Dermis microvascular lymphatic vessel endothelial cell (primary cell): Measurements from ENCODE around the gene OR51B4. TPM values are rescaled to one million over a fixed set of nuclear protein-coding genes. Genes with fewer than 3 reads are reported as not detected.
"Not testable (repeated sequence)": the region's sequence is repeated elsewhere in the genome, so short reads cannot be mapped to it uniquely, and the experiment has no call there.

Experiments used
- DNase-seq, 2 donors: peaks; one replicate each; pipeline versions ENCODE4 v3.0.0 to v3.0.0-alpha.2; 2010; ENCODE audit warnings: low read depth in 2 of 2
- total RNA-seq: library from RNA; depleted of rRNA; stranded (reverse); fragments of >200 nt; gene quantifications from 2 replicates; pipeline ENCODE4 v1.2.1, GENCODE V29; 2014

The OR51B4 gene
- not detected in 2 replicates for total RNA-seq

- no peak for DNase-seq
These were observed at the start of gene OR51B4 for GRCh38 chr11:5301846-5302245. TSS of gene OR51B4 (minus strand) at chr11:5301946. CDS start at chr11:5301946, 0 bp downstream.

- DNase-seq, result no peak
These were observed 49.5 kb upstream of the OR51B4 start, which contains the start of gene OR51B6 for GRCh38 chr11:5351208-5351607. TSS of gene OR51B6 (plus strand) at chr11:5351508. CDS start at chr11:5351508, 0 bp downstream.

GRCh38 chr11:5349550-5349949 is 47.8 kb upstream of the OR51B4 start:
- DNase-seq, result no peak

- no peak for DNase-seq
These were observed 46.9 kb upstream of the OR51B4 start for GRCh38 chr11:5348551-5349194.

- no peak for DNase-seq
These were observed 44.1 kb upstream of the OR51B4 start for GRCh38 chr11:5345831-5346230.

- DNase-seq, result no peak
These were observed 42.0 kb upstream of the OR51B4 start, which contains the start of gene OR51B5 for GRCh38 chr11:5343474-5344335. TSS of gene OR51B5 (minus strand) at chr11:5343524. CDS start at chr11:5343524, 0 bp downstream.

- no peak for DNase-seq
These were observed 38.1 kb upstream of the OR51B4 start for GRCh38 chr11:5339771-5340322.

- not testable (repeated sequence) for DNase-seq
These were observed 35.5 kb upstream of the OR51B4 start for GRCh38 chr11:5337253-5337652.

- DNase-seq, result no peak
These were observed 34.6 kb upstream of the OR51B4 start for GRCh38 chr11:5336331-5336730.

- no peak for DNase-seq
These were observed 33.4 kb upstream of the OR51B4 start for GRCh38 chr11:5335170-5335569.

- DNase-seq, result no peak
These were observed 22.5 kb upstream of the OR51B4 start, which contains the start of gene OR51B2 for GRCh38 chr11:5324197-5324596. TSS of gene OR51B2 (minus strand) at chr11:5324297. CDS start at chr11:5324297, 0 bp downstream.

- DNase-seq, result no peak
These were observed 15.5 kb upstream of the OR51B4 start for GRCh38 chr11:5317292-5317691.

- DNase-seq, result not testable (repeated sequence)
These were observed 11.7 kb upstream of the OR51B4 start for GRCh38 chr11:5313326-5314023.

- no peak for DNase-seq
These were observed 8.7 kb upstream of the OR51B4 start for GRCh38 chr11:5310423-5310822.

GRCh38 chr11:5307256-5308019 is 5.7 kb upstream of the OR51B4 start:
- no peak for DNase-seq

- no peak for DNase-seq
These were observed 2.3 kb upstream of the OR51B4 start for GRCh38 chr11:5304046-5304445.

- no peak for DNase-seq
These were observed 1.9 kb upstream of the OR51B4 start for GRCh38 chr11:5303626-5304025.

- DNase-seq, result no peak
These were observed 1.5 kb downstream of the OR51B4 start for GRCh38 chr11:5300251-5300650.

- DNase-seq, result no peak
These were observed 3.3 kb downstream of the OR51B4 start for GRCh38 chr11:5298451-5298850.

GRCh38 chr11:5297721-5298323 is 3.9 kb downstream of the OR51B4 start:
- DNase-seq, result no peak
